ENCODE data around the gene IL1RAP.

IL1RAP gene

GRCh38 chr3:190541008-190541407 is 27.1 kb downstream of the IL1RAP start:
- no peak for DNase-seq

GRCh38 chr3:190541560-190541959 is 27.7 kb downstream of the IL1RAP start:
- DNase-seq = no peak

DNA sequence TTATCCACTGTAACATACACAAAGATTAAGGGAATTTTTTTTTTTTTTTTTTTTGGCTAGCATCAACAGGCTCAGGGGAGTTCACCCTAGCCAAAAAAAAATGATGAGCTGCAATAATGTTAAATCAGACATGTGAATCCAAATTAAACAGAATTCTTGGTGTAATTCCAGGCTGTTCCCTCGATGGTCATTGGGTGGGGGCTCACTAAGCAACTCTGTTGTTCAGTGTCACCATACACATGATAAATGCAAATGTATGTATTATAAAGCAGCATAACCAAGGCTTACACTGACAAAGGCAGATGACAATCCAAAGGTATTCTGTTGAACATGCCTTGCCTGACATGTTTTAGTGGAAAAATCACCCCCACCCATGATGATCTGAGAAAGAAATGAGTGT is 29.0 kb downstream of the IL1RAP start:
- DNase-seq = no peak

DNA sequence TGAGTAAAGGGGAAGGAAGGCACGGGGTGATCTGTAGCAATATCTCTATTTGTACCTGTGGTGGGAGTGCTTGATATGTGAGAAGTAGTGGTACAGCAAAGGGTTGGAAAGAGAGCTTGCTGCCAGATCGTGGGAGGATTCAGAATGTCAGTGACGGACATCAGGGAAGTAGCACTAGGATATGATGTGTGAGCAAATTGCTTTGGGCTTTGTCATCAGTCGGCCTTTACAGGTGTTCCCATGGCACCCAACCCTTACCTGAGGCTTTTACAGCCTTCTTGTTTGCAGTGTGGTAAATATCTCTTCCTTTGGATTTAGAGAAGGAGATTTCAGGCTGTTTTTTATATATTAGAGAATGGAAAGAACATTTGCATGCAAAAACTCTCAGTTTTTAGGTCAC is 29.8 kb downstream of the IL1RAP start:
- DNase-seq = no peak

GRCh38 chr3:190545191-190545590 is 31.3 kb downstream of the IL1RAP start:
- DNase-seq = no peak

DNA sequence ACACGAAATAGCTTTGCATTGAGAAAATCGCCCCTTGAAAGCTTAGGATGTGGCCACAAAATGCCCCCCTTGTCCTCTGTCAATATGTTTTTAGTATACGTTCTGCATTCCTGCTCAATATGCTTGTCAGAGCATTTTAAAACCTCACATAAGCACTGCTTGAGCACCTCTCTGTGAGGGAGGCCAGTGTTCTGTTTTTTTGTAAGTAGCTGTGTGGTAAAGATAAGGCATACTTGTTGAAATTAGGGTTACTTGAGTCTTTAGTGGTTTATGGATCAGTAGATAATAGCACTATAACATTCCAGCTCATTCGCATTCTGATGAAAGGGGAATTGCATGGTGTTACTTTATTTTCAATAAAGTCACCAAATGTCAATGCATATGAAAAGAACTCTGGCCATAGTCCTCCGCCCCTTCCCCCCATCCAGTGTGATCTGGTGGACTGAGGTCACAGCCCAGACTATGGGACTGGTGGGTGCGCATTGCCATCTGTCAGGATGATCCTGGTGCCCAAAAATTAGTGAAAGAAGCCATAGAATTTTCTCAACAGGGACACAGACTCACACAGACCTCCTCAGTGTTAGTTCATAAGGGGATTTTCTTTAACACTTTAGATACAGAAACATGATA is 33.1 kb downstream of the IL1RAP start:
- DNase-seq = no peak

- DNase-seq = no peak
Observed at GRCh38 chr3:190548031-190548656, 34.3 kb downstream of the IL1RAP start.

GRCh38 chr3:190552021-190552420 is 38.1 kb downstream of the IL1RAP start:
- DNase-seq = no peak

- no peak for DNase-seq
Observed at GRCh38 chr3:190552969-190553759, 39.3 kb downstream of the IL1RAP start.

DNA sequence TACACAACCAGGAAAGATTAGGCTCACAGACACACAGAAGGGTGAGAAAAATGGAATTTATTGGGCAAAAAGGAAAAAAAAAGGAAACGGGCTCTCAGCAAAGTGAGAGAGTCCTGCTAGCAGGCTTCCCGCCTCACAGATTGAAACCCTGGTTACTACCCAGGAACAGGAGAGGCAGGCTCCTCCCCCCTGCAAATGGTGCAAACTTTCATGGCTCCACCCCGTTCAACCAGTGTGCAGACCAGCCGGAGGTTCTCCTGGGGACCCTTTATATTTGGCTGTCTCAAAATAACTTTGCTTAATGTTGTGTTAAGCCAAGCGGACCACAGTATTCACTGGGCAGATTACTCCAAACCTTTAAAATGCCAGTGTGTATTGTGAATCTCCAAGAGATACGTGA is 40.3 kb downstream of the IL1RAP start:
- no peak for DNase-seq

DNA sequence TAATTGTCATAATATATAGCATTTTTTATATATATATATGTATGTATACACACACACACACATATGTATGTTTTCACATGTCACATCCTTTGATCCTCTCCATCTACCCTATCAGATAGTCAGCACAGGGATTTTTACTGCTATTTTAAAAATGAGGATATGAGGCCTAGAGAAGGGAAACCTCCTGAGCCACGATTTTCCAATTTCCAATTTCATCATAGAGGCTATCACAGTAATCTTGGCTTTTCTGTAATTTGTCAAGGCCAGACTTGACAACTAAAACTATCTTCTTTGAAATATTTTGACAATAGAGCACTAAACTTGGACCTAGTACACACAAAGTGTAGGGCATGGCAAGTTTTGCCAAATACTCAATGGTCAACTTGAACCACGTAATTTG is 42.5 kb downstream of the IL1RAP start:
- DNase-seq = no peak

- no peak for DNase-seq
Observed at GRCh38 chr3:190557296-190557695, 43.4 kb downstream of the IL1RAP start.

- DNase-seq = no peak
Observed at GRCh38 chr3:190558316-190558715, 44.4 kb downstream of the IL1RAP start.

- DNase-seq = no peak
Observed at GRCh38 chr3:190558796-190559195, 44.9 kb downstream of the IL1RAP start.

DNA sequence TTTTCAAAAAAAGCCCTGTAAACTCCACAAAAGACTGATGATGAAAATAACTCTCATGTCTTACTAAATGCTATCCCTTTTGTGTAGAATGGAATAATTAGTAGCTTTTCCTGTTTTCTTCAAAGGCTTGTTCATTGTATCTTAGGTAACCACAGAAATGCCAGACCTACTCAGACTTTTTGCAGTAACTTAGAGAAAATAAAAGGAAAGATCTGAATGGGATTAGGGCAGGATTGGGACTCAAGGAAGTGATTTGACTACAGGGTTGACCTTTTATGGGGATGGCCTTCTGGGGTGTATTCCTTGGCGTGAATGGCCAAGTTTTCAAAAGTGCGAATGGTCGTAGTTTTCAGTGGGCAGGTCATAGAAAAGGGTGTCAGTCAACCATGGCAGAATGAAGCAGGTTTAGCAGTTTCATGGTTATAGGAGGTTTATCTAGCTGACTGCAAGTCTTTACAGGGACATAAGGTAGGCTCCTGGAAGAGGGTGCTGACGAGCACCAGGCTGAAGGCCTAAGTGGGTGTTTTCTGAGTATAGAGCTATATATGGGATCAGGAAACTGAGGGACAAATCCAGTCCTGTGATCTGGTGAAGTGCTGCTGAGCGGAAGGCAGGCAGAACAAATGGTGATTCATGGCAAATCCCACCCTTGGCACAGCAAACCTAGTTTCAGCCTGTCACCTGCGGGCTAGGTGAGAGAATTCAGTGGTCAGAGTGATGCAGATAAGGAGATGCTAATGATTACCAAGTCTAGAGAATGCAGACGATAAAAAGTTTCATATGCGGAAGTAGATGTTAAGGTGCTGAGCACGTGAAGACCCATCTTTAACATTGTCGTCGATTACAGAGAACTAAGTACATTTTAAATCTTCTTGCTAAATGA is 46.4 kb downstream of the IL1RAP start:
- no peak for DNase-seq

DNA sequence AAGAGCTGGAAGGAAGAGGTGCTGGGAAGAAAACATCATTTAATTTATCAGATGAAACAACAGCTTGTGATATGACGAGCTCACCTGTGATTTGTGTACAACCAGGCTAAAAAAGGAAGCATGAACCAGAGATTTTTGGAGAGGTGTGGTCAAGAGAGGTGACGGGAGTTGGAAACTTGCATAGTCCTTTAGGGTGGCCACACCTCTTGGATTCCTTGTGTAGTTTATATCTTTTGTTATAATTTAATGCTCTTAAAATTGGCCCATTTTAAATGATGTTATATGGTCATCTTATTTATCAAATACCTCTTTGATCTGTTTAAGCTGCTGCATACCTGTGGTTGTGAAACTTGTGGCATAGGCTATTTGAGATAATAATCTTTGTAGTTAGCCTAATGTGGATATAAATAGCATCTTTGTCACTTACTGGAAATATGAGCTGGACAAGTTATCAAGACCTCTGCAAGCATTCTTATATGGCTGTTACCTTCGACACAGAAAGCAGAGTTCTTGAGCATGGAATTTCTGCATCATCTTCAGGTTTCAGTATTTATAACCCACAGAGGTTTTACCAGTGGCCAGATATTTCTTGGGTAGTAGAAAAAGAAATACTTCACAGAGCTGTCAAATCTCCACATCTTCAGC is 49.1 kb downstream of the IL1RAP start:
- no peak for DNase-seq

DNA sequence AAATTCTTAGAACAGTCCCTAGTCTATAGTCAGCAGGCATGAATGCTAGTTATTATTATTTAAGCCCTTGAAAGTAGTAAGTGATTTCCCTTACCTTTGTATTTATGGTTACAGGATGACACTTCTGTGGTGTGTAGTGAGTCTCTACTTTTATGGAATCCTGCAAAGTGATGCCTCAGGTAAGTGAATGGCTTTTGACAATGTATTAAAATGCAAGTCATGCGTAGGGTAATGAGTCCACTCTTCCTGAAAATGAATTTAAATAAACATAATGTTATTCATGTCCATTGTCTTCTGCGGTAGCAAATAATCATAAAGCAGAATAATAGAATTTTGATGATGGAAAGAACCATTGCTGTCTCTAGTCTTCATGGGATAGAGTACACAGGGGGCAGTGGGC is 50.3 kb downstream of the IL1RAP start:
- DNase-seq = no peak

DNA sequence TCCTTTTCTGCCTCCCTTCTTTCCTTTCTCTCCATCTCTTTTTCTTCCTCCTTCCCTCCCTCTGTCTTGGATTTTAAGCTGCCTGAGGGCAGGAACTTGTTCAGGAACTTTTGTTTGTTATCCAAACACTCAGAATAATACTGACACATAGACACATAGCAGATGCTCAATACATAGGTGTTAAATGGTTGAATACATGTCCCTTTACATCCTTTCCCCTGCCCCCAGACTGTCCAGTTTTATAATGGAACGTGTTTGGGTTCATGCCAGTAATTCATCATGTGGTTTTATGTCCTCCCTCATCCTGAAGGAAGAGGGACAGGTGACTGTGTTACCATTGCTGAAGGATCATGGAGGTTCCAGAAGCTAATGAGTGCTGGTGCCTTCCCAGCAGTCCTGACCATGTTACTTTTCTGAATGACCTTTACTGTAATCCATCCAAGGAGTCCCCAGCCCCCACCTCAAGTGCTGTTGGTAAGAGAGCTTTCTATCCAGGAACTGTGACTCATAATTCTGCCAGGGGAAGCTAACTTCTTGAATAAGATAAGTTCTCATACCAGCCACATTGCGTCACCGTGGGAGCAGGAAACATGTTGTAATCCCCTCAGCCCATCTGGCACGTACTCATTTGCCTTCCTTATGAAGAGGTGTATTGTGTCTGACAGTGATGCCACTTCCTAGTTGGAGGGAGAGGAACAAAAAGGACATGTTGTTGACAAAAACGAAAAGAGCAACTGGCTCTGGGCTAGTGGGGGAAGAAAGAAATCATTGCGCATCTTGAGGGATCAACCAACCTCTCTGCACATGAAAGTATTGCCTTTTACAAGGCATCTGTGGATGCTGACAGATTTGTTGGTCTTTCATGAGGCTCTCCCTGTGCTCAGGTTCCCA is 52.4 kb downstream of the IL1RAP start:
- peak in 31 of 58 donors; percentile 1 to 68 (median 14) for DNase-seq

GRCh38 chr3:190568036-190568435 is 54.2 kb downstream of the IL1RAP start:
- no peak for DNase-seq

GRCh38 chr3:190574473-190574872 is 60.6 kb downstream of the IL1RAP start:
- DNase-seq = no peak

Data from anterior cingulate cortex (tissue), 58 donors.